Measurements from ENCODE around the gene GLRX. TPM values are rescaled to one million over a fixed set of nuclear protein-coding genes. Genes with fewer than 3 reads are reported as not detected.

Gene GLRX
- total and polyA plus RNA-seq, 4 experiments from 2014 or later: 73.9 to 207 (median 140) TPM

DNA sequence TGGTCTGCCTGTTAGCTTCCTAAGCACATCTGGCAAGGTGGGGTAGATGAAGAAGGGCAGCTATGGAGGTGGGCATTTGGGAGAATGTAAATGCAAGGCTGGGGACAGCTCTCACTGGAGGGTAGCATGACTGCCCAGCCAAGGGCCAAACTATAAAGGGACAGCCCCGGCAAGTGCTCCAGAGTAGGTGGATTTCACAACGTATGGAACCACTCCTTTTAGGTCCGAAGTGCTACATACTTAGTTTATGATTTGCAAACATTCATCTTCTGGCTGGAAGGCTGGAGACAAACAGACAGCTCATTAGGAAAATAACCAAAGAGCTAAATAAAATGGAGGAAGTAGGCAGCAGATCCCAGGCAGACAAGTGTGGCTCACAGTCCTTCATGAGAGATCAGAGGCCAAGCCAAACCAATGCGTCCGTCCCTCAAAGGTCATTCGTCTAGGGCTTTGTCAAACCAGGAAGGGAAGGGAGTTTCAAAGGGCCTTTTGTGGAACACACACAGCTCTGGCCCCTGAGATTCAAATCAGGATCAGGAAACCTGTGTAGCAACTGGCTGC, 42.5 kb upstream of the GLRX start:
- intact Hi-C loops (cut with micrococcal nuclease): no loop called here

GRCh38 chr5:95864456-95864855, 41.9 kb upstream of the GLRX start:
- Histone ChIP-seq H3K36me3 (ENCODE audit: insufficient read depth, low read length) (no peaks in the 10 kb centered on the region), H3K27me3 (ENCODE audit: insufficient read depth, low read length) (no peaks in the 10 kb centered on the region), H3K4me1 (ENCODE audit: insufficient read depth, low read length) (peaks cover 22% of the 10 kb centered on the region), H3K27ac (ENCODE audit: low read depth, low read length) (no peak overlapping the region), H3K4me3 (ENCODE audit: low read length in 2 of 2) (no peak overlapping the region), H3K9me3 (ENCODE audit: control insufficient read depth in 1 of 2, low read length in 2 of 2) (no peaks in the 10 kb centered on the region)
- DNase-seq: no peak
- Mint-ChIP-seq H3K4me3 (no peak overlapping the region), H3K9me3 (peaks cover 0 to 2% (median 0%) of the 10 kb centered on the region in 8 donors), H3K4me1 (peaks cover 20 to 40% (median 29%) of the 10 kb centered on the region in 4 donors), H3K27ac (no peak overlapping the region), H3K27me3 (peaks cover 0 to 4% of the 10 kb centered on the region in 2 donors), H3K36me3 (no peaks in the 10 kb centered on the region)
- CTCF ChIA-PET (ENCODE audit: partially characterized antibody): interaction anchor here (0.7 to 2.1 kb wide), 6 partner anchors 10 to 737 kb away, joined by 3 to 18 read pairs (median 5); no protein-coding TSS in a partner anchor
- POLR2A ChIA-PET (ENCODE audit: partially characterized antibody): interaction anchor here (0.7 kb wide), 1 partner anchor 34 kb away, joined by 3 read pairs; no protein-coding TSS in a partner anchor
- intact Hi-C loops (cut with micrococcal nuclease): no loop called here

More for the DNA sequence above, 42.5 kb upstream of the GLRX start:
- ChIA-PET CTCF (ENCODE audit: partially characterized antibody) (interaction anchor here (0.7 to 2.1 kb wide), 5 partner anchors 15 to 737 kb away, joined by 3 to 18 read pairs (median 6); no protein-coding TSS in a partner anchor), POLR2A (ENCODE audit: partially characterized antibody) (interaction anchor here (0.7 kb wide), 1 partner anchor 34 kb away, joined by 3 read pairs; no protein-coding TSS in a partner anchor)
- Histone ChIP-seq H3K4me3 (ENCODE audit: low read length in 2 of 2) (no peak overlapping the region), H3K27me3 (ENCODE audit: insufficient read depth, low read length) (no peaks in the 10 kb centered on the region), H3K27ac (ENCODE audit: low read depth, low read length) (no peak overlapping the region), H3K9me3 (ENCODE audit: control insufficient read depth in 1 of 2, low read length in 2 of 2) (no peaks in the 10 kb centered on the region), H3K4me1 (ENCODE audit: insufficient read depth, low read length) (peaks cover 27% of the 10 kb centered on the region), H3K36me3 (ENCODE audit: insufficient read depth, low read length) (no peaks in the 10 kb centered on the region)
- peaks cover 0 to 4% of the 10 kb centered on the region in 2 donors for H3K27me3 Mint-ChIP-seq
- DNase-seq: no peak
- H3K9me3 Mint-ChIP-seq: peaks cover 0 to 2% (median 0%) of the 10 kb centered on the region in 8 donors
- H3K4me3 Mint-ChIP-seq: no peak overlapping the region
- peaks cover 24 to 46% (median 34%) of the 10 kb centered on the region in 4 donors for H3K4me1 Mint-ChIP-seq
- H3K27ac Mint-ChIP-seq: peak overlapping the region in 1 of 7 donors; percentile 51
- H3K36me3 Mint-ChIP-seq: no peaks in the 10 kb centered on the region

GRCh38 chr5:95863383-95863757, 40.8 kb upstream of the GLRX start:
- Histone ChIP-seq H3K27ac (ENCODE audit: low read depth, low read length) (no peak overlapping the region), H3K36me3 (ENCODE audit: insufficient read depth, low read length) (no peaks in the 10 kb centered on the region), H3K27me3 (ENCODE audit: insufficient read depth, low read length) (no peaks in the 10 kb centered on the region), H3K9me3 (ENCODE audit: control insufficient read depth in 1 of 2, low read length in 2 of 2) (no peaks in the 10 kb centered on the region), H3K4me1 (ENCODE audit: insufficient read depth, low read length) (peaks cover 16% of the 10 kb centered on the region), H3K4me3 (ENCODE audit: low read length in 2 of 2) (no peak overlapping the region)
- no peaks in the 10 kb centered on the region for H3K36me3 Mint-ChIP-seq
- peaks cover 0 to 2% (median 0%) of the 10 kb centered on the region in 8 donors for H3K9me3 Mint-ChIP-seq
- H3K27ac Mint-ChIP-seq: no peak overlapping the region
- peaks cover 14 to 38% (median 25%) of the 10 kb centered on the region in 4 donors for H3K4me1 Mint-ChIP-seq
- ChIA-PET CTCF (ENCODE audit: partially characterized antibody) (interaction anchor here (1.0 to 18.0 kb wide), 7 partner anchors 9 to 476 kb away, joined by 3 to 362 read pairs (median 6); no protein-coding TSS in a partner anchor), POLR2A (ENCODE audit: partially characterized antibody) (no interaction called here)
- H3K4me3 Mint-ChIP-seq: no peak overlapping the region
- peaks cover 0 to 4% of the 10 kb centered on the region in 2 donors for H3K27me3 Mint-ChIP-seq
- intact Hi-C loops (cut with micrococcal nuclease): no loop called here
- no peak for DNase-seq

DNA sequence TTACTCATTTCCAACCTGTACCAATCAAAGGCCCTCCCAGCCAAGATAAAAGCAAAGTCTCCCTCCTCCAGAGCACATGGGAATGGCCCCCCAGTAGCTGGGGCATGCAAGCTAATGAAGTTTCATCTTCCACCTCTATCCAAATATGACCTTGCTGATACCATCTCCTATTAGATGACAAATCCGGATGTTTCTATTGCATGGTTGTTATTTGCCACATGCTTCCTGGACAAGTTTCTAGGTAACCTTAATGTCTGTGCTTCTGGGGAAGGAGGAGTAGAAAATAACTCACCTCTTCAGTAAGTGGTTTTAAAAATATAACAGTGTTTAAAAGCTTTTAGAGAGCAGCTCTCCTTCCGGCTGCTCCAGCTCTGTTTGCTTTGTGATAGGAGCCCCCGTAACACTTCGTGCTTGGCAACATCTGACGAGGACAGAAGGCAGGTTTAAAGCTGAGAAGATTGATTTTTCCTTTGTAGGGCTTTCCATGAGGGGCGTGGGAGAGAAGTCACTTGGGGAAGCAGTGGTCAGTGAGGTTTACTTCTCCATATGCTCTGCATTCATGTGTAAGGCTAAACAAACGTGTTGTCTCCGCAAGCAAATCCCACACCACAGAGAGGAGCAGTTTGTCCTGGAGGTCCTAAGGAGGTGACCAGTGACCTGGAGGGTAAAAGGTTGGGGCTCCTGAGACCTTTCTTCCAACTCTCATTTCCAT, 40.3 kb upstream of the GLRX start:
- intact Hi-C loops (cut with micrococcal nuclease): no loop called here
- CTCF ChIA-PET (ENCODE audit: partially characterized antibody): interaction anchor here (0.9 to 18.0 kb wide), 8 partner anchors 8 to 740 kb away, joined by 3 to 362 read pairs (median 8); no protein-coding TSS in a partner anchor
- POLR2A ChIA-PET (ENCODE audit: partially characterized antibody): no interaction called here
- Mint-ChIP-seq H3K36me3 (no peaks in the 10 kb centered on the region), H3K4me1 (peaks cover 13 to 34% (median 25%) of the 10 kb centered on the region in 4 donors), H3K27ac (peak overlapping the region in 4 of 7 donors; percentile 2 to 71 (median 51)), H3K4me3 (peak overlapping the region in 4 of 8 donors; percentile 2 to 21 (median 4)), H3K27me3 (peaks cover 0 to 4% of the 10 kb centered on the region in 2 donors), H3K9me3 (no peaks in the 10 kb centered on the region)
- H3K4me1 ChIP-seq (ENCODE audit: insufficient read depth, low read length): peaks cover 13% of the 10 kb centered on the region
- H3K9me3 ChIP-seq (ENCODE audit: control insufficient read depth in 1 of 2, low read length in 2 of 2): no peaks in the 10 kb centered on the region
- no peak overlapping the region for H3K27ac ChIP-seq (ENCODE audit: low read depth, low read length)
- H3K36me3 ChIP-seq (ENCODE audit: insufficient read depth, low read length): no peaks in the 10 kb centered on the region
- no peak overlapping the region for H3K4me3 ChIP-seq (ENCODE audit: low read length in 2 of 2)
- H3K27me3 ChIP-seq (ENCODE audit: insufficient read depth, low read length): no peaks in the 10 kb centered on the region
- DNase-seq: peak in 1 of 5 donors; percentile 10

- H3K36me3 ChIP-seq (ENCODE audit: insufficient read depth, low read length): no peaks in the 10 kb centered on the region
- H3K4me3 ChIP-seq (ENCODE audit: low read length in 2 of 2): no peak overlapping the region
- H3K27me3 ChIP-seq (ENCODE audit: insufficient read depth, low read length): no peaks in the 10 kb centered on the region
- H3K27ac ChIP-seq (ENCODE audit: low read depth, low read length): no peak overlapping the region
- H3K4me1 Mint-ChIP-seq: peaks cover 13 to 34% (median 25%) of the 10 kb centered on the region in 4 donors
- H3K4me3 Mint-ChIP-seq: peak overlapping the region in 2 of 8 donors; percentile 2 to 18
- CTCF ChIA-PET (ENCODE audit: partially characterized antibody): interaction anchor here (0.9 to 18.0 kb wide), 10 partner anchors 8 to 741 kb away, joined by 3 to 362 read pairs (median 5); no protein-coding TSS in a partner anchor
- no peaks in the 10 kb centered on the region for H3K9me3 ChIP-seq (ENCODE audit: control insufficient read depth in 1 of 2, low read length in 2 of 2)
- H3K27me3 Mint-ChIP-seq: peaks cover 0 to 4% of the 10 kb centered on the region in 2 donors
- POLR2A ChIA-PET (ENCODE audit: partially characterized antibody): no interaction called here
- H3K9me3 Mint-ChIP-seq: no peaks in the 10 kb centered on the region
- H3K27ac Mint-ChIP-seq: peak overlapping the region in 5 of 7 donors; percentile 2 to 71 (median 18)
- intact Hi-C loops (cut with micrococcal nuclease): no loop called here
- H3K36me3 Mint-ChIP-seq: no peaks in the 10 kb centered on the region
- peak in 1 of 5 donors; percentile 52 for DNase-seq
- peaks cover 13% of the 10 kb centered on the region for H3K4me1 ChIP-seq (ENCODE audit: insufficient read depth, low read length)
These were observed 39.5 kb upstream of the GLRX start for GRCh38 chr5:95861864-95862561.

DNA sequence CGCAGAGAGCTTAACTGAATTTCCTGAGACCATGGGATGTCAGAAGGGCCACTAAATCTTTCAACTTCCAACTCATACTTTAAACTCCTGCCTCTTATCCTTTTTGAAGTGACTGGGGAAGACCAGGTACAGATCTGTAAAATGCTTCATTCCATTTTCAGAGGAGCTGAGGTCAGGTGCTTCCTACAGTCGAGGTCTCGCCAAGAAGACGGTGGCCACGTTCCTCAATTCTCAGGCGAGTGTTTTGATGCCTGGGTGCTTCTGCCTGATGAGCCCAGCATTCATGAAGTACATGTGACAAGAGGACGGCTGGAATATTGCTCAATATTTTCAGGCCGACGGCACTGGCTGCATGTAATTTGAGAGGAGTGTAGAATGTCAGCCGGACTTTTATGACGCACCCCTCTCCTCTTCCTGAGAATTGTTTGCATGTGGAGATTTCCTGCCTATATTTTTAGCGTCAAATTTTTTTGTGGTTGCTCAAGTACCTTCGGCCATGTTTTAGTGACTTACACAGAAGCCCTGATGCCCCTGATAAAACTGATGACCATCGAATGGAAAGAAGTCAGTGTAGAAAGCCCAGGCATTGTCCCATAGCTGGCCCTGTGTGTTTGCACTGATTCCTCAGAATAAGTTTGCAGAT, 38.8 kb upstream of the GLRX start:
- H3K9me3 ChIP-seq (ENCODE audit: control insufficient read depth in 1 of 2, low read length in 2 of 2): no peaks in the 10 kb centered on the region
- Mint-ChIP-seq H3K9me3 (no peaks in the 10 kb centered on the region), H3K27ac (peak overlapping the region in 2 of 7 donors; percentile 13 to 54), H3K36me3 (no peaks in the 10 kb centered on the region), H3K4me1 (peaks cover 13 to 34% (median 25%) of the 10 kb centered on the region in 4 donors), H3K4me3 (peak overlapping the region in 2 of 8 donors; percentile 2 to 19), H3K27me3 (peaks cover 0 to 4% of the 10 kb centered on the region in 2 donors)
- ChIA-PET POLR2A (ENCODE audit: partially characterized antibody) (no interaction called here), CTCF (ENCODE audit: partially characterized antibody) (interaction anchor here (0.9 to 18.0 kb wide), 9 partner anchors 8 to 742 kb away, joined by 3 to 362 read pairs (median 7); no protein-coding TSS in a partner anchor)
- H3K27me3 ChIP-seq (ENCODE audit: insufficient read depth, low read length): no peaks in the 10 kb centered on the region
- no peaks in the 10 kb centered on the region for H3K36me3 ChIP-seq (ENCODE audit: insufficient read depth, low read length)
- no peak for DNase-seq
- peaks cover 13% of the 10 kb centered on the region for H3K4me1 ChIP-seq (ENCODE audit: insufficient read depth, low read length)
- intact Hi-C loops (cut with micrococcal nuclease): no loop called here
- no peak overlapping the region for H3K27ac ChIP-seq (ENCODE audit: low read depth, low read length)
- no peak overlapping the region for H3K4me3 ChIP-seq (ENCODE audit: low read length in 2 of 2)

All from CD4-positive, alpha-beta memory T cell (primary cell).